ENCODE data around the gene SMARCA2.

Gene SMARCA2

GRCh38 chr9:2024888-2025782 is 10.0 kb downstream of the SMARCA2 start:
- H3K36me3 ChIP-seq (ENCODE audit: control insufficient read depth, insufficient read depth, low read length) = no peaks in the 10 kb centered on the region
- H3K27ac ChIP-seq (ENCODE audit: low read depth, low read length, severe bottlenecking) = no peak overlapping the region
- no peaks in the 10 kb centered on the region for H3K9me3 ChIP-seq (ENCODE audit: control insufficient read depth, low read length)
- WGBS, 2 experiments (ENCODE audit: insufficient coverage in 2 of 2) = no CpG with 5 or more reads among the region's 5 CpGs
- H3K4me3 ChIP-seq (ENCODE audit: extremely low read depth, insufficient read depth, low read length, poor library complexity, severe bottlenecking) = no peak overlapping the region
- H3K4me1 ChIP-seq (ENCODE audit: control insufficient read depth, insufficient read depth, low read length, poor library complexity, severe bottlenecking) = peaks cover 9% of the 10 kb centered on the region

GRCh38 chr9:2026220-2026997 is 11.3 kb downstream of the SMARCA2 start:
- Histone ChIP-seq H3K4me1 (ENCODE audit: control insufficient read depth, insufficient read depth, low read length, poor library complexity, severe bottlenecking) (peaks cover 9% of the 10 kb centered on the region), H3K9me3 (ENCODE audit: control insufficient read depth, low read length) (no peaks in the 10 kb centered on the region), H3K27ac (ENCODE audit: low read depth, low read length, severe bottlenecking) (no peak overlapping the region), H3K36me3 (ENCODE audit: control insufficient read depth, insufficient read depth, low read length) (no peaks in the 10 kb centered on the region), H3K4me3 (ENCODE audit: extremely low read depth, insufficient read depth, low read length, poor library complexity, severe bottlenecking) (no peak overlapping the region)
- WGBS, 2 experiments (ENCODE audit: insufficient coverage in 2 of 2) = 83% methylated on average over 1 of the region's 9 CpGs; no CpG with 5 or more reads in 1 of the 2 experiments

GRCh38 chr9:2027543-2028160 is 12.5 kb downstream of the SMARCA2 start:
- Histone ChIP-seq H3K27ac (ENCODE audit: low read depth, low read length, severe bottlenecking) (no peak overlapping the region), H3K36me3 (ENCODE audit: control insufficient read depth, insufficient read depth, low read length) (no peaks in the 10 kb centered on the region), H3K9me3 (ENCODE audit: control insufficient read depth, low read length) (no peaks in the 10 kb centered on the region), H3K4me3 (ENCODE audit: extremely low read depth, insufficient read depth, low read length, poor library complexity, severe bottlenecking) (no peak overlapping the region), H3K4me1 (ENCODE audit: control insufficient read depth, insufficient read depth, low read length, poor library complexity, severe bottlenecking) (peaks cover 9% of the 10 kb centered on the region)
- 89 to 100% methylated on average over 4 to 5 of the region's 5 CpGs for WGBS, 2 experiments (ENCODE audit: insufficient coverage in 2 of 2)

GRCh38 chr9:2028888-2029287 is 13.7 kb downstream of the SMARCA2 start:
- WGBS, 2 experiments (ENCODE audit: insufficient coverage in 2 of 2) = 91 to 92% methylated on average over 5 to 7 of the region's 7 CpGs
- no peak overlapping the region for H3K27ac ChIP-seq (ENCODE audit: low read depth, low read length, severe bottlenecking)
- no peaks in the 10 kb centered on the region for H3K4me1 ChIP-seq (ENCODE audit: control insufficient read depth, insufficient read depth, low read length, poor library complexity, severe bottlenecking)
- no peak overlapping the region for H3K4me3 ChIP-seq (ENCODE audit: extremely low read depth, insufficient read depth, low read length, poor library complexity, severe bottlenecking)
- no peaks in the 10 kb centered on the region for H3K36me3 ChIP-seq (ENCODE audit: control insufficient read depth, insufficient read depth, low read length)
- no peaks in the 10 kb centered on the region for H3K9me3 ChIP-seq (ENCODE audit: control insufficient read depth, low read length)

- no peak overlapping the region for H3K4me3 ChIP-seq (ENCODE audit: extremely low read depth, insufficient read depth, low read length, poor library complexity, severe bottlenecking)
- H3K4me1 ChIP-seq (ENCODE audit: control insufficient read depth, insufficient read depth, low read length, poor library complexity, severe bottlenecking) = no peaks in the 10 kb centered on the region
- H3K36me3 ChIP-seq (ENCODE audit: control insufficient read depth, insufficient read depth, low read length) = no peaks in the 10 kb centered on the region
- H3K9me3 ChIP-seq (ENCODE audit: control insufficient read depth, low read length) = no peaks in the 10 kb centered on the region
- no peak overlapping the region for H3K27ac ChIP-seq (ENCODE audit: low read depth, low read length, severe bottlenecking)
- WGBS, 2 experiments (ENCODE audit: insufficient coverage in 2 of 2) = 89 to 100% methylated on average over 1 to 2 of the region's 2 CpGs
These were observed 14.6 kb downstream of the SMARCA2 start for GRCh38 chr9:2029666-2030170.

GRCh38 chr9:2032234-2032633 is 17.1 kb downstream of the SMARCA2 start:
- Histone ChIP-seq H3K9me3 (ENCODE audit: control insufficient read depth, low read length) (no peaks in the 10 kb centered on the region), H3K36me3 (ENCODE audit: control insufficient read depth, insufficient read depth, low read length) (no peaks in the 10 kb centered on the region), H3K27ac (ENCODE audit: low read depth, low read length, severe bottlenecking) (no peak overlapping the region), H3K4me1 (ENCODE audit: control insufficient read depth, insufficient read depth, low read length, poor library complexity, severe bottlenecking) (no peaks in the 10 kb centered on the region), H3K4me3 (ENCODE audit: extremely low read depth, insufficient read depth, low read length, poor library complexity, severe bottlenecking) (no peak overlapping the region)
- WGBS, 2 experiments (ENCODE audit: insufficient coverage in 2 of 2) = 84 to 86% methylated on average over 4 to 5 of the region's 5 CpGs

GRCh38 chr9:2036844-2037243 is 21.7 kb downstream of the SMARCA2 start:
- no peaks in the 10 kb centered on the region for H3K9me3 ChIP-seq (ENCODE audit: control insufficient read depth, low read length)
- H3K4me1 ChIP-seq (ENCODE audit: control insufficient read depth, insufficient read depth, low read length, poor library complexity, severe bottlenecking) = no peaks in the 10 kb centered on the region
- no peak overlapping the region for H3K27ac ChIP-seq (ENCODE audit: low read depth, low read length, severe bottlenecking)
- H3K4me3 ChIP-seq (ENCODE audit: extremely low read depth, insufficient read depth, low read length, poor library complexity, severe bottlenecking) = no peak overlapping the region
- 79 to 86% methylated on average over 3 to 4 of the region's 4 CpGs for WGBS, 2 experiments (ENCODE audit: insufficient coverage in 2 of 2)
- H3K36me3 ChIP-seq (ENCODE audit: control insufficient read depth, insufficient read depth, low read length) = no peaks in the 10 kb centered on the region

GRCh38 chr9:2039294-2040180 is 24.4 kb downstream of the SMARCA2 start:
- Histone ChIP-seq H3K36me3 (ENCODE audit: control insufficient read depth, insufficient read depth, low read length) (no peaks in the 10 kb centered on the region), H3K27ac (ENCODE audit: low read depth, low read length, severe bottlenecking) (no peak overlapping the region), H3K4me1 (ENCODE audit: control insufficient read depth, insufficient read depth, low read length, poor library complexity, severe bottlenecking) (peaks cover 5% of the 10 kb centered on the region), H3K9me3 (ENCODE audit: control insufficient read depth, low read length) (no peaks in the 10 kb centered on the region), H3K4me3 (ENCODE audit: extremely low read depth, insufficient read depth, low read length, poor library complexity, severe bottlenecking) (no peak overlapping the region)
- WGBS, 2 experiments (ENCODE audit: insufficient coverage in 2 of 2) = 81 to 90% methylated on average over 17 to 18 of the region's 20 CpGs

GRCh38 chr9:2040828-2041227 is 25.7 kb downstream of the SMARCA2 start:
- Histone ChIP-seq H3K4me3 (ENCODE audit: extremely low read depth, insufficient read depth, low read length, poor library complexity, severe bottlenecking) (no peak overlapping the region), H3K9me3 (ENCODE audit: control insufficient read depth, low read length) (no peaks in the 10 kb centered on the region), H3K36me3 (ENCODE audit: control insufficient read depth, insufficient read depth, low read length) (no peaks in the 10 kb centered on the region), H3K4me1 (ENCODE audit: control insufficient read depth, insufficient read depth, low read length, poor library complexity, severe bottlenecking) (peaks cover 5% of the 10 kb centered on the region), H3K27ac (ENCODE audit: low read depth, low read length, severe bottlenecking) (no peak overlapping the region)
- 91 to 92% methylated on average over 1 to 2 of the region's 3 CpGs for WGBS, 2 experiments (ENCODE audit: insufficient coverage in 2 of 2)

- Histone ChIP-seq H3K9me3 (ENCODE audit: control insufficient read depth, low read length) (no peaks in the 10 kb centered on the region), H3K36me3 (ENCODE audit: control insufficient read depth, insufficient read depth, low read length) (no peaks in the 10 kb centered on the region), H3K4me1 (ENCODE audit: control insufficient read depth, insufficient read depth, low read length, poor library complexity, severe bottlenecking) (peaks cover 5% of the 10 kb centered on the region), H3K27ac (ENCODE audit: low read depth, low read length, severe bottlenecking) (no peak overlapping the region), H3K4me3 (ENCODE audit: extremely low read depth, insufficient read depth, low read length, poor library complexity, severe bottlenecking) (no peak overlapping the region)
- 90 to 100% methylated on average over 1 to 2 of the region's 2 CpGs for WGBS, 2 experiments (ENCODE audit: insufficient coverage in 2 of 2)
These were observed 26.6 kb downstream of the SMARCA2 start for GRCh38 chr9:2041736-2042135.

All from mesodermal cell (in vitro differentiated cells).